H9 (cell line): Measurements from ENCODE around the gene MAST2. TPM values are rescaled to one million over a fixed set of nuclear protein-coding genes. Genes with fewer than 3 reads are reported as not detected.

Experiments used
- DNase-seq: peaks from one replicate; pipeline ENCODE4 v3.0.0-alpha.2; 2017
- H2AFZ ChIP-seq: one replicate; pipeline ENCODE4 v1.6.1; 2013; ENCODE audit warnings: mild to moderate bottlenecking, low read length, control low read depth, moderate library complexity
- H2AK5ac ChIP-seq: 2 replicates; pipeline ENCODE4 v1.6.1; 2013; ENCODE audit warnings: low read length, control low read depth, mixed read lengths; ENCODE audit not compliant: insufficient read length
- H2BK120ac ChIP-seq: one replicate; pipeline ENCODE4 v1.6.1; 2013; ENCODE audit warnings: low read depth, mild to moderate bottlenecking, low read length, control low read depth, inconsistent platforms; ENCODE audit not compliant: poor library complexity, severe bottlenecking
- H2BK12ac ChIP-seq: 2 replicates; pipeline ENCODE4 v1.6.1; 2013; ENCODE audit warnings: low read length, control low read depth, mixed read lengths, low read depth; ENCODE audit not compliant: insufficient read length
- H2BK15ac ChIP-seq: 2 replicates; pipeline ENCODE4 v1.6.1; 2013; ENCODE audit warnings: low read depth, low read length, control low read depth
- H2BK20ac ChIP-seq: one replicate; pipeline ENCODE4 v1.6.1; 2013; ENCODE audit warnings: low read depth, mild to moderate bottlenecking, low read length, control low read depth, inconsistent platforms; ENCODE audit not compliant: poor library complexity, severe bottlenecking
- H2BK5ac ChIP-seq: 2 replicates; pipeline ENCODE4 v1.6.1; 2013; ENCODE audit warnings: low read length, control low read depth, mixed read lengths; ENCODE audit not compliant: insufficient read length
- H3K14ac ChIP-seq: 2 replicates; pipeline ENCODE4 v1.6.1; 2013; ENCODE audit warnings: low read length, control low read depth; ENCODE audit not compliant: insufficient read depth
- H3K18ac ChIP-seq: 2 replicates; pipeline ENCODE4 v1.6.1; 2013; ENCODE audit warnings: low read depth, mild to moderate bottlenecking, mixed read lengths, low read length, control low read depth; ENCODE audit not compliant: insufficient read length
- H3K23ac ChIP-seq: 2 replicates; pipeline ENCODE4 v1.6.1; 2013; ENCODE audit warnings: low read length, control low read depth, mixed read lengths, low read depth; ENCODE audit not compliant: insufficient read length
- H3K23me2 ChIP-seq: 2 replicates; pipeline ENCODE4 v1.6.1; 2013; ENCODE audit warnings: low read depth, mild to moderate bottlenecking, mixed read lengths, low read length, control low read depth; ENCODE audit not compliant: insufficient read length, poor library complexity, severe bottlenecking
- H3K27ac ChIP-seq: 2 replicates; pipeline ENCODE4 v1.5.1; 2013; ENCODE audit warnings: low read length, control low read depth, mixed read lengths, low read depth; ENCODE audit not compliant: insufficient read length
- H3K27me3 ChIP-seq: 2 replicates; pipeline ENCODE4 v1.6.1; 2013; ENCODE audit warnings: low read length, control low read depth, inconsistent platforms; ENCODE audit not compliant: insufficient read depth
- H3K4ac ChIP-seq: 2 replicates; pipeline ENCODE4 v1.6.1; 2013; ENCODE audit warnings: low read depth, mild to moderate bottlenecking, control low read depth, inconsistent platforms, low read length, moderate library complexity
- H3K4me1 ChIP-seq: 2 replicates; pipeline ENCODE4 v1.6.1; 2013; ENCODE audit warnings: low read length, control low read depth, inconsistent platforms; ENCODE audit not compliant: insufficient read depth
- H3K4me2 ChIP-seq: 2 replicates; pipeline ENCODE4 v1.6.1; 2013; ENCODE audit warnings: low read length, control low read depth, mixed read lengths; ENCODE audit not compliant: insufficient read length, insufficient read depth
- H3K56ac ChIP-seq: 2 replicates; pipeline ENCODE4 v1.6.1; 2013; ENCODE audit warnings: low read depth, mild to moderate bottlenecking, mixed read lengths, low read length, control low read depth; ENCODE audit not compliant: insufficient read length
- H3K79me1 ChIP-seq: 2 replicates; pipeline ENCODE4 v1.6.1; 2013; ENCODE audit warnings: low read depth, mild to moderate bottlenecking, moderate library complexity, low read length, control low read depth, inconsistent platforms; ENCODE audit not compliant: insufficient read depth, poor library complexity, severe bottlenecking
- H3K79me2 ChIP-seq: 2 replicates; pipeline ENCODE4 v1.6.1; 2013; ENCODE audit warnings: low read length, control low read depth, inconsistent platforms; ENCODE audit not compliant: insufficient read depth
- H3K9ac ChIP-seq: 2 replicates; pipeline ENCODE4 v1.6.1; 2013; ENCODE audit warnings: low read length, control low read depth, mixed read lengths; ENCODE audit not compliant: insufficient read length; ENCODE audit errors: extremely low read depth
- H3K9me3 ChIP-seq: one replicate; pipeline ENCODE4 v1.6.1; 2013; ENCODE audit warnings: low read depth, low read length, inconsistent platforms; ENCODE audit not compliant: control insufficient read depth
- H3T11ph ChIP-seq: one replicate; pipeline ENCODE4 v1.6.1; 2013; ENCODE audit warnings: mild to moderate bottlenecking, low read length, control low read depth, inconsistent platforms
- H4K20me1 ChIP-seq: one replicate; pipeline ENCODE4 v1.6.1; 2013; ENCODE audit not compliant: control insufficient read depth, insufficient read length, insufficient read depth
- H4K5ac ChIP-seq: 2 replicates; pipeline ENCODE4 v1.6.1; 2013; ENCODE audit warnings: low read depth, mild to moderate bottlenecking, mixed read lengths, low read length, control low read depth; ENCODE audit not compliant: insufficient read length
- H4K8ac ChIP-seq: replicated peaks from 2 replicates; pipeline ENCODE4 v1.6.1; 2013; ENCODE audit warnings: low read length, control low read depth, mixed read lengths, low read depth; ENCODE audit not compliant: insufficient read length
- H4K91ac ChIP-seq: 2 replicates; pipeline ENCODE4 v1.6.1; 2013; ENCODE audit warnings: low read depth, mild to moderate bottlenecking, moderate library complexity, mixed read lengths, low read length, control low read depth; ENCODE audit not compliant: insufficient read length
- H3K27ac Mint-ChIP-seq, 3 experiments: 2 replicates in 2 of 3; 3 replicates in 1 of 3; pipeline ENCODE4 v1.8.0; 2020 to 2021; ENCODE audit warnings: mixed read lengths in 3 of 3, mild to moderate bottlenecking in 1 of 3, moderate library complexity in 1 of 3
- H3K27me3 Mint-ChIP-seq: 2 replicates; pipeline ENCODE4 v1.8.0; 2021; ENCODE audit warnings: low read depth, mild to moderate bottlenecking, moderate library complexity, mixed read lengths
- H3K36me3 Mint-ChIP-seq, 3 experiments: 2 replicates in 2 of 3; 3 replicates in 1 of 3; pipeline ENCODE4 v1.8.0; 2020 to 2021; ENCODE audit warnings: low read depth in 3 of 3, mixed read lengths in 3 of 3; ENCODE audit not compliant: insufficient read depth in 1 of 3
- H3K4me1 Mint-ChIP-seq, 2 experiments: 2 replicates each; pipeline ENCODE4 v1.8.0; 2020; ENCODE audit warnings: mixed read lengths in 2 of 2
- H3K4me3 Mint-ChIP-seq, 2 experiments: 2 replicates in 1 of 2; 3 replicates in 1 of 2; pipeline ENCODE4 v1.8.0; 2020 to 2021; ENCODE audit warnings: mild to moderate bottlenecking in 2 of 2, mixed read lengths in 2 of 2, moderate library complexity in 1 of 2
- H3K9me3 Mint-ChIP-seq, 2 experiments: 2 replicates in 1 of 2; 3 replicates in 1 of 2; pipeline ENCODE4 v1.8.0; 2020; ENCODE audit warnings: mild to moderate bottlenecking in 2 of 2, mixed read lengths in 2 of 2, moderate library complexity in 1 of 2
- CTCF ChIP-seq: fragments of 200-600 bp; sonication (generic); conservative IDR thresholded peaks from 3 replicates; pipeline ENCODE4 v1.8.0; 2021; ENCODE audit warnings: antibody characterized with exemption, mild to moderate bottlenecking
- WGBS: extraction: QIAGEN DNeasy Blood & Tissue Kit; methylation state at CpG from one replicate; pipeline ENCODE4 v1.1.7; 2013; ENCODE audit warnings: missing lambda C conversion rate, low lambda C conversion rate, mixed read lengths; ENCODE audit not compliant: insufficient read length; ENCODE audit errors: extremely low coverage; 5-methylcytosine and 5-hydroxymethylcytosine counted together
- total RNA-seq: library from RNA; stranded (reverse); gene quantifications from 2 replicates; pipeline ENCODE4 v1.2.1, GENCODE V29; 2021

Gene MAST2
- total RNA-seq, 1 experiment from 2014 or later: 28.8 TPM

DNA sequence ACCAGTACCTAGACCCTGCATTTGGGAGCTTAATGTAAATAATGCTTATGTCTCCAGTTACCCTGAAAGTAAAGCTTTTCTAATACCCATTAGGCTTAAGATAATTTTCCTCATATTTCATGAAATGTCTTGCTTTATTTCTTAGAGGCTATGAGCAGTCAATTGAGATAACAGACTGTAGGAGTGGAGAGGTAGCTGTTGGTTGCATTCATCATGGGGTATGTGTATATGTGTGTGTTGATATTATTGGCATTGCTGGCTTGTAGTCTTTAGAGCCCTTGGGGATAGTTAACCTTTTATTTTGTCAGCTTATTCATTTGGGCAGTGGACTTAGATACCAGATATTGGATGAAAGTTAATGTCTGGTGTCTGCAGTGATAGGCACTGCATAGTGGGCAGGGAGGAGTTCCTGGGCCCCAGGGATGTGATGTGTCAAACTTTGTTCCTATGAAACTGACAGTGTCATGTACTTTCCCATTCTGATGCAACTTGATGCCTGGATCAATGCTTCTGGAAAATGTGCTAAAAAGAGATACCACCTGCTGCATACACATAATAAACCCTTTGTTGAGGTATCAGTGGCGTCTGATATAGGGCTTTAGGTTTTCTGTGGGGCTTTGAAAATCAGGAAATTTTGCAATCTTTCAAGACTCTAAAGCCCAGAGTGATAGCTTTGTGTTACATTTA, 83.9 kb downstream of the MAST2 start:
- WGBS: no CpG with 5 or more reads among the region's 1 CpG
- H3K27ac Mint-ChIP-seq: no peak overlapping the region
- H3K27ac ChIP-seq: no peak overlapping the region

More for the DNA sequence above, 83.9 kb downstream of the MAST2 start:
- H4K91ac ChIP-seq: no peak overlapping the region
- H3K9me3 ChIP-seq: no peaks in the 10 kb centered on the region
- H3K56ac ChIP-seq: no peak overlapping the region
- no peak overlapping the region for H3K9ac ChIP-seq
- H2BK5ac ChIP-seq: no peak overlapping the region
- H3K36me3 Mint-ChIP-seq: peaks cover 6 to 13% (median 11%) of the 10 kb centered on the region in 3 experiments
- no peak overlapping the region for H3K4me3 Mint-ChIP-seq
- no peak overlapping the region for H2BK120ac ChIP-seq
- H3T11ph ChIP-seq: no peak overlapping the region
- H4K5ac ChIP-seq: no peak overlapping the region
- no peak overlapping the region for H3K18ac ChIP-seq
- H3K9me3 Mint-ChIP-seq: peaks cover 2 to 4% of the 10 kb centered on the region in 2 experiments
- H3K79me2 ChIP-seq: 0 out of 2 replicates have a peak, but pooled peaks cover 2% of the 10 kb centered on the region
- H3K14ac ChIP-seq: no peak overlapping the region
- no peak overlapping the region for H3K4ac ChIP-seq
- no peaks in the 10 kb centered on the region for H3K27me3 ChIP-seq
- no peak overlapping the region for H2AK5ac ChIP-seq
- H3K4me1 ChIP-seq: no peaks in the 10 kb centered on the region
- H3K79me1 ChIP-seq: peaks cover 3% of the 10 kb centered on the region
- no peak overlapping the region for H3K4me2 ChIP-seq
- H3K27me3 Mint-ChIP-seq: no peaks in the 10 kb centered on the region
- no peak overlapping the region for H2AFZ ChIP-seq
- H3K23me2 ChIP-seq: no peaks in the 10 kb centered on the region
- no peak overlapping the region for H4K8ac ChIP-seq
- peaks cover 4 to 10% of the 10 kb centered on the region in 2 experiments; a peak in 2 of 4 replicates for H3K4me1 Mint-ChIP-seq
- DNase-seq: no peak
- H2BK20ac ChIP-seq: no peak overlapping the region
- no peak overlapping the region for H3K23ac ChIP-seq
- no peak for TF ChIP-seq CTCF
- H4K20me1 ChIP-seq: no peaks in the 10 kb centered on the region
- no peak overlapping the region for H2BK15ac ChIP-seq
- H2BK12ac ChIP-seq: no peak overlapping the region
